ENCODE results near the gene AKR1A1. TPM values are rescaled to one million over a fixed set of nuclear protein-coding genes. Genes with fewer than 3 reads are reported as not detected.

The AKR1A1 gene
- total RNA-seq, 1 donor from 2014 or later = 214 TPM

DNA sequence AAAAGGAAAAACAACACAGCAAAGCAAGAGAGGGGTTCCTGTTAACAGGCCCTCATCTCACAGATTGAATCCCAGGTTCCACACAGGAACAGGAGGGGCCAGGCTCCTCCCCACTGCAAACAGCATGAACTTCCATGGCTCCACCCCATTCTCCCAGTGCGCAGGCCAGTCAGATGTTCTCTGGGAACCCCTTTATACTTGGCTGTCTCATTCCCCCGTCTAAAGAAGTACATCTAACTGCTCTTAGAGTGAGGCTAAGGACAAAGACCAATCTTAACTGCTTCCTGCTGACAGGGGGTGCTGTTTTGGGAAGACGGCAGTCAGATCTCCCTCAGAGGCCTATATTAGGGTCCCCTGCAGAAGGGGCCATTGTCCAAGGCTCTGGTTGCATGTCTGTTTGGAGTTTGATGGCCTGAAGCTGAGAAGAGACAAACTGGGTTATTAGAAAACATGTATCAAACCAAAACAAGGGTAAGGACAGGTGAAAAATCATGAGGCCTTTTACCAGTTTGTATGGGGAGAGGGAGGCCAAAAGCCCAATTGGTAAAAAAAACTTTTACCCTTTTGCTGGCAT, 22.7 kb downstream of the AKR1A1 start:
- Mint-ChIP-seq H3K4me3 (ENCODE audit: low read depth) (no peak overlapping the region), H3K36me3 (ENCODE audit: insufficient read depth) (peaks cover 11% of the 10 kb centered on the region), H3K4me1 (ENCODE audit: low read depth) (no peaks in the 10 kb centered on the region), H3K9me3 (ENCODE audit: low read depth) (no peaks in the 10 kb centered on the region), H3K27ac (no peak overlapping the region), H3K27me3 (no peaks in the 10 kb centered on the region)
- DNase-seq (ENCODE audit: low spot score, unreplicated experiment) = no peak
- TF ChIP-seq, protein P1, sequence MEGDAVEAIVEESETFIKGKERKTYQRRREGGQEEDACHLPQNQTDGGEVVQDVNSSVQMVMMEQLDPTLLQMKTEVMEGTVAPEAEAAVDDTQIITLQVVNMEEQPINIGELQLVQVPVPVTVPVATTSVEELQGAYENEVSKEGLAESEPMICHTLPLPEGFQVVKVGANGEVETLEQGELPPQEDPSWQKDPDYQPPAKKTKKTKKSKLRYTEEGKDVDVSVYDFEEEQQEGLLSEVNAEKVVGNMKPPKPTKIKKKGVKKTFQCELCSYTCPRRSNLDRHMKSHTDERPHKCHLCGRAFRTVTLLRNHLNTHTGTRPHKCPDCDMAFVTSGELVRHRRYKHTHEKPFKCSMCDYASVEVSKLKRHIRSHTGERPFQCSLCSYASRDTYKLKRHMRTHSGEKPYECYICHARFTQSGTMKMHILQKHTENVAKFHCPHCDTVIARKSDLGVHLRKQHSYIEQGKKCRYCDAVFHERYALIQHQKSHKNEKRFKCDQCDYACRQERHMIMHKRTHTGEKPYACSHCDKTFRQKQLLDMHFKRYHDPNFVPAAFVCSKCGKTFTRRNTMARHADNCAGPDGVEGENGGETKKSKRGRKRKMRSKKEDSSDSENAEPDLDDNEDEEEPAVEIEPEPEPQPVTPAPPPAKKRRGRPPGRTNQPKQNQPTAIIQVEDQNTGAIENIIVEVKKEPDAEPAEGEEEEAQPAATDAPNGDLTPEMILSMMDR (IDR thresholded peaks at IDR 0.05; ENCODE audit: unreplicated experiment) = no peak

DNA sequence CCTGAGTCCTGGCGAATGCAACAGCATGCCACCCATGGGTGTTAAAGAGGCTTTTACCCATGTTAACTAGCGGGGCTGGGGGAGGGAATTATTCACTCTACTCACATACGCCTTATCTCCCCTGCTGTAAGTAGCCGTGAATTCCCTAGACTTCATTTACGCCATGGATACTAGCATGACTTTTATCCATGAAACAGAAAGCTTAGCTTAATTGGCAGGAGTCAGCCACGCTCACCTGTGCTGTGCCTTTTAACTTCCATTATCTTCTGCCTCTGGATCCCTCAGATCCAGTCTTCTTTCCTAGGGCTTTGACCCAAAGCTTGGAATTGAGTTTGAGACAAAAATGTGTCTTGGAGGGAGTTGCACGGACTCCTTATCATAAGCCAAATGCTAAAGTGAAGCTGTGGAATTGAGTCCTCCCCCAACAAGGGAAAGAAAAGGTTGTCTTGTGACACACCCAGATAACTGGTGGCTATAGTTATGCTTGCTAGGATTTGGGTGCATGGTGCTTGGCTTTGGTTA, 23.5 kb downstream of the AKR1A1 start:
- TF ChIP-seq, protein P1 (IDR thresholded peaks at IDR 0.05; ENCODE audit: unreplicated experiment) = no peak
- Mint-ChIP-seq H3K4me1 (ENCODE audit: low read depth) (no peaks in the 10 kb centered on the region), H3K4me3 (ENCODE audit: low read depth) (no peak overlapping the region), H3K27me3 (no peaks in the 10 kb centered on the region), H3K27ac (no peak overlapping the region), H3K36me3 (ENCODE audit: insufficient read depth) (peaks cover 8% of the 10 kb centered on the region), H3K9me3 (ENCODE audit: low read depth) (no peaks in the 10 kb centered on the region)
- no peak for DNase-seq (ENCODE audit: low spot score, unreplicated experiment)

DNA sequence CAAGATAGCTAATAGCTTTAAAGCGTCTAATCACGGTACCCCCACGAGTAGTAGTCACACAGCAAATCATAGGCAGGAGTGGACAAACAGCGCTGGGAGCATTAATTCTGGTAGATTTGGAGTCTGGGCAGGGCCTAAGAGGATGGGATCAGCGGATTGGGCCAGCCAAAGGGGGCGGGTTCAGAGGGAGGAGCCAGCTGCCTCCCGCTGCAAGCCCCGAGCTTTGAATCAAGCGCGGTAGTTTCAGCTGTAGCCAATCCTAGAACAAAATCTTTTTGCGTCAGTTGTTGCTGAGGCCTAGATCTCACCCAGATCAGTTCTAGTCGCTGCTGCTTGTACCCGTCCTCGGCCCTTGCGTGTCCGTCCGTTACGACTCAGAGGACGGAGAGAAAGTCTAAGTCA, 32.6 kb downstream of the AKR1A1 start:
- Mint-ChIP-seq H3K27me3 (no peaks in the 10 kb centered on the region), H3K9me3 (ENCODE audit: low read depth) (no peaks in the 10 kb centered on the region), H3K4me3 (ENCODE audit: low read depth) (peak overlapping the region; percentile 96), H3K27ac (peak overlapping the region; percentile 99), H3K4me1 (ENCODE audit: low read depth) (peaks cover 16% of the 10 kb centered on the region), H3K36me3 (ENCODE audit: insufficient read depth) (no peaks in the 10 kb centered on the region)
- TF ChIP-seq, protein P1 (IDR thresholded peaks at IDR 0.05; ENCODE audit: unreplicated experiment) = no peak
- peak; percentile 84 for DNase-seq (ENCODE audit: low spot score, unreplicated experiment)

DNA sequence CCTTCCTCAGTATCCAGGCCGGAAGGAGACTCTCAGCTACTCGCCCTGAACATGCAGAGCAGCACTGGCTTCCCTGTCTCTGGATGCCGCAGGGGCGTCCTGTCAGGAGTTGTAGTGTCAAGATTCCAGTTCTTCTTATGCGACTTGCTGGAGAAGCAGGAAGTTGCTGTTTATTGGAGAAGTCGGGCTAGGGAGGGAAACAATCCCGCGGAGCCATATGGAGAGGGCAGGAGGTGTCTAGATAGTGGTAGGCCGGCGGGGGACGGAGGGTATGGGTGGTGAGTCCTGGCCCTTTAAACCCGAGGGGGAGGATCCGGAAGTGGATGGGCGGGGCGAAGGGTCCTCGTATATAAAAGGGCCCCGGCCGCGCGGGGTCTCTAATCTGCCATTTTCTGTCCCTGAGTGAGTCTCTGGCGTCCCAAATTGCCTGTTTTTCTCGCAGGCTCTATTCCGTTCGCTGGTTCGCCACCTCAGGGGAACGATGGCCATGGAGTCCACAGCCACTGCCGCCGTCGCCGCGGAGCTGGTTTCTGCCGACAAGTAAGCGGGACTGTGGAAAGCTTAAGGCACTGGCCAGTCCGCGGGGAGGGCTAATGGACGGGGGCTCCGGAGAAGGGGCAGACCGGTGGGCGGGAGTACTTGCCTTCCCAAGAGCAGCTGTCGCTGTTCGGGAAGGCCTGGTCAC, 33.2 kb downstream of the AKR1A1 start, which contains the start of gene NASP:
TSS of gene NASP (plus strand) at position 376 of the 685 bp plus-strand sequence. CDS start at position 482, 106 bp downstream.
- H3K27ac Mint-ChIP-seq = peak within 1 kb of the TSS; percentile 99
- H3K4me3 Mint-ChIP-seq (ENCODE audit: low read depth) = peak within 1 kb of the TSS; percentile 96
- H3K9me3 Mint-ChIP-seq (ENCODE audit: low read depth) = no peaks in the 10 kb centered on the region
- H3K36me3 Mint-ChIP-seq (ENCODE audit: insufficient read depth) = no peaks in the 10 kb centered on the region
- peak; percentile 88 for DNase-seq (ENCODE audit: low spot score, unreplicated experiment)
- TF ChIP-seq, protein P1 (IDR thresholded peaks at IDR 0.05; ENCODE audit: unreplicated experiment) = no peak
- H3K4me1 Mint-ChIP-seq (ENCODE audit: low read depth) = peaks cover 16% of the 10 kb centered on the region
- H3K27me3 Mint-ChIP-seq = no peaks in the 10 kb centered on the region

DNA sequence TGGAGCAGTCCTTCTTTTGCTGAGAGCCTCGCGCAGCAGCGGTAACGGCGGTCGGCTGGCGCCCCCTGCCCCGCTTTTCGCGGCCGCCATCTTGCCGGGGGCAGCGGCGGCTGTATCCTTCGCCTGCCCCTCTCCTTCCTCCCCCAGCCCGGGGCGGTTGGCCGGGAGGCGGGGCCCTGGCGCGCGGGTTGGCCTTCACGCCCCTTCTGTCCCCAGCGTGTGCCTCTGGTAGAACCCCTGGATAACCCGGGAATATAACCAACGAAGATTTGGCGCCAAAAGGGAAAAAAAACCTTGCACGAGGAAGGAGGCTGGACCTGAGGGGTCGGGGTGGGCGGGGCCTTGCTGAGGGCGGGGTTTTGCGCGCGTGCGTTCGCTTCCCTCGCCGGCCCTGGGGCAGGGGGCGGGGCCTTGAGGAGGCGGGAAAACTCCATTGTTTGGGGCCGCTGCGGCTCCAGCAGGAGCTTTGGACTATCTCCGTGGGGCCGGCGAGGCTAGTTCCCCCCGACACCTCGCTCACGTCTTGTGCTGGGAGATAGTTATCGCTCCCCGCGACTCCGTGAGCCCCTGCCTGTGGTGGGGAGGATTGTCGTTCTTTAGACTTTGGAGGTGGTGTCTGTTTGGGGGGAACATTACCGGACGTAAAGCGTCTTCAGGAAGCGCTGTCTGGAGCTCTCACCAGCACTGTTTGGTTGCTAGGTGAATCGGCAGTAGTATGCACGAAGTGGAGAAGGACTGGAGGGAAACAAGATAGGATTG, 33.9 kb downstream of the AKR1A1 start:
- TF ChIP-seq, protein P1 (IDR thresholded peaks at IDR 0.05; ENCODE audit: unreplicated experiment) = peak; percentile 24
- H3K4me3 Mint-ChIP-seq (ENCODE audit: low read depth) = peak overlapping the region; percentile 96
- H3K27ac Mint-ChIP-seq = peak overlapping the region; percentile 99
- H3K4me1 Mint-ChIP-seq (ENCODE audit: low read depth) = peaks cover 16% of the 10 kb centered on the region
- no peaks in the 10 kb centered on the region for H3K27me3 Mint-ChIP-seq
- DNase-seq (ENCODE audit: low spot score, unreplicated experiment) = peak; percentile 86
- H3K9me3 Mint-ChIP-seq (ENCODE audit: low read depth) = no peaks in the 10 kb centered on the region
- H3K36me3 Mint-ChIP-seq (ENCODE audit: insufficient read depth) = no peaks in the 10 kb centered on the region
